Mononuclear cell (primary cell): ENCODE data around the gene DNM1. TPM values are rescaled to one million over a fixed set of nuclear protein-coding genes. Genes with fewer than 3 reads are reported as not detected.

Source experiments
- H3K27me3 ChIP-seq: 2 replicates; pipeline ENCODE4 v1.6.0; 2011; ENCODE audit warnings: low read length, control low read depth; ENCODE audit not compliant: insufficient read depth
- H3K4me1 ChIP-seq: 2 replicates; pipeline ENCODE4 v1.5.1; 2011; ENCODE audit warnings: mild to moderate bottlenecking, low read length, control low read depth; ENCODE audit not compliant: insufficient read depth
- H3K4me3 ChIP-seq: 2 replicates; pipeline ENCODE4 v1.5.1; 2011; ENCODE audit warnings: mild to moderate bottlenecking, low read length, moderate library complexity
- H3K9me3 ChIP-seq: 2 replicates; pipeline ENCODE4 v1.5.1; 2011; ENCODE audit warnings: low read depth, mild to moderate bottlenecking, control low read depth, low read length
- total RNA-seq: library from RNA; depleted of rRNA; stranded (reverse); fragments of >200 nt; gene quantifications from one replicate; pipeline ENCODE4 v1.2.3, GENCODE V29; 2012

Gene DNM1
- total RNA-seq, 1 donor: 1.4 TPM

- Histone ChIP-seq H3K4me3 (no peak overlapping the region), H3K27me3 (no peaks in the 10 kb centered on the region), H3K9me3 (no peaks in the 10 kb centered on the region), H3K4me1 (no peaks in the 10 kb centered on the region)
Measured at GRCh38 chr9:128304136-128304970, 101.2 kb downstream of the DNM1 start.

Other genes with a start within 250 kb of the DNM1 start
- gene EEIG1, start 222.4 kb upstream of the DNM1 start, total RNA-seq: 49.1 TPM
- 14.0 TPM for gene NAIF1, start 136.1 kb upstream of the DNM1 start, total RNA-seq
- gene SLC25A25, start 135.1 kb upstream of the DNM1 start, total RNA-seq: 30.6 TPM
- 23.7 TPM for gene PTGES2, start 75.7 kb upstream of the DNM1 start, total RNA-seq
- gene LCN2, start 53.9 kb upstream of the DNM1 start, total RNA-seq: 4.7 TPM
- 78.1 TPM for gene BBLN, start 43.1 kb upstream of the DNM1 start, total RNA-seq
- gene CIZ1, start 11.8 kb upstream of the DNM1 start, total RNA-seq: 26.0 TPM
- 18.7 TPM for gene GOLGA2, start 72.6 kb downstream of the DNM1 start, total RNA-seq
- 5.8 TPM for gene SWI5, start 72.9 kb downstream of the DNM1 start, total RNA-seq
- gene TRUB2, start 119.1 kb downstream of the DNM1 start, total RNA-seq: 4.5 TPM
- 14.5 TPM for gene COQ4, start 119.5 kb downstream of the DNM1 start, total RNA-seq
- gene SLC27A4, start 137.1 kb downstream of the DNM1 start, total RNA-seq: 2.1 TPM
- gene URM1, start 168.0 kb downstream of the DNM1 start, total RNA-seq: 17.6 TPM
- gene CERCAM, start 217.5 kb downstream of the DNM1 start, total RNA-seq: 1.8 TPM